DMS114 treated with DMSO at 0.1 percent for 48 hours (cell line): ENCODE results near the gene EIF4G2.

Experiments
- DNase-seq: peaks from one replicate; lab custom pipeline; 2025; ENCODE audit not compliant: unreplicated experiment; lab: John Stamatoyannopoulos, UW

EIF4G2 gene

DNA sequence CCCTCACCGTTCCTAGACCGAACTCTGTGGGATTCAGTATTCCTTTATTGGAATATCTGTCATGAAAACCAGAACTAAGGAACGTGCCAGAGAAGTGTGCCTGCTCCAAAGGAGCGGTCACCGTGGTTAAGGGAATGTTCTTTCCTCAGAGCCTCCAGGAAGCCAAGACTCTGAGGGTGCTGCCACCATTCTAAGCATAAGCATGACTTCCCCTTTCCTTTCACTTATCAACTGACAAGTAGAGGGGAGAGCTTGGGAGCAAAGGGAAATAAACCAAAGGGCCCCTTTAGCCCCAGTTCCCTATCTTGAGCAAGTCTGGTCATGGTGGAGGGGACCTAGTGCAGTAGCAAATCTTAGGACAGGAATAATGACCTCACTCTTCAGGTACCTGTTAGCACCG is 30.9 kb downstream of the EIF4G2 start:
- DNase-seq: no peak

DNA sequence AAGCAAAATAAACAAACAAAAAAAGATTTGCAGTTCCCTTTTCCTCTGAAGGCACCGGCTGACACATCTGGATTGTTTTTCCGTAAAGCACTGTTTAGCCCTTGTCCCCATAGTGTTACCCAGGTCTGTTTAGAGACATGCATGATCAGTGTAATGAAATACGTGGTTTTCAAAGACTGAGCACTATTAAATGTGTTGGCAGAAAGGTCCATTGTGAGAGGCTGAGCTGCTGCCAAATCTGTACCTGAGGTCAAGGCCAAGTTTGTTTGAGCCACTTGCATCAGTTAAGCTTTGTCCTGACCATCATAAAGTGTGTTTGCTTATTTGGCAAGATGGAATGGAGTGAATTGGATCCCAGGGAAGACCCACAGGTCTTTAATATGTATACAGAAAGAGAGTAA is 31.3 kb downstream of the EIF4G2 start:
- no peak for DNase-seq

DNA sequence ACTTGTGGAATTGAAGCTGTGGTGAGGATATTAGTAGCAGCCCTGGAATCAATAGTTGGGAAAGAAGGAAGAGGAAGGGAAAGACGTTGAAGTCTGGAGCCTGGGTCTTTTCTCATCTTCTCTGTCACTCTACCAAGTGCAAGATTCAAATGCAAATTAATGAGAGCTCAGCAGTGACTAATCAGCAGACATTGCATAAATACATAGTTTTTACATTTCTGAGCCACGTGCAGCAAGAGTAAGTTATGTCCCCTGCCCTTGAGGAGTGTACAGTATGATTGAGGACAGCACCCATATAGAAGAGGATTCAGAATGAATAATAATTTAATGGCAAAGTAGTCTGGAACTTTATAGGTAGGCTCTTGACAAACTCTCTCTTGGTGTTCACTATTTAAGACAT is 33.9 kb downstream of the EIF4G2 start:
- DNase-seq: no peak

DNA sequence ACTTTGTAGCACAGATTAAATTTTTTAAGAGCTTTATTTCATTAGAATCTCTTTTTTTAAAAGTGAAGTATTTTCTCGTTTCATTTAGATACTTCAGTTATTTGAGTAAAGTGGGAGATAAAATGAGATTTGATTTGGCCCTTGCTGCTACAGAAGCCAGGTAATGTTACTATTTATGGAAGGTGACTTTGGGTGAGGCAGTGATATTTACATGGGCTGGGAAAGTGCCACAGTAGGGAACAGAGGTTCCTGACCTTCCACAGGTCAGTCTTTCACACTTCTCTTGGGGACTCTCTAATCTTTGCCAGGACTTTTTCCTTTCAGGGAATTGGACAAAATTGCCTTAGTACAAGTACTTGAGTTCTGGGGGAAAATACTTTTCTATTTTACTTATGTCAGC is 37.3 kb downstream of the EIF4G2 start:
- DNase-seq: no peak

DNA sequence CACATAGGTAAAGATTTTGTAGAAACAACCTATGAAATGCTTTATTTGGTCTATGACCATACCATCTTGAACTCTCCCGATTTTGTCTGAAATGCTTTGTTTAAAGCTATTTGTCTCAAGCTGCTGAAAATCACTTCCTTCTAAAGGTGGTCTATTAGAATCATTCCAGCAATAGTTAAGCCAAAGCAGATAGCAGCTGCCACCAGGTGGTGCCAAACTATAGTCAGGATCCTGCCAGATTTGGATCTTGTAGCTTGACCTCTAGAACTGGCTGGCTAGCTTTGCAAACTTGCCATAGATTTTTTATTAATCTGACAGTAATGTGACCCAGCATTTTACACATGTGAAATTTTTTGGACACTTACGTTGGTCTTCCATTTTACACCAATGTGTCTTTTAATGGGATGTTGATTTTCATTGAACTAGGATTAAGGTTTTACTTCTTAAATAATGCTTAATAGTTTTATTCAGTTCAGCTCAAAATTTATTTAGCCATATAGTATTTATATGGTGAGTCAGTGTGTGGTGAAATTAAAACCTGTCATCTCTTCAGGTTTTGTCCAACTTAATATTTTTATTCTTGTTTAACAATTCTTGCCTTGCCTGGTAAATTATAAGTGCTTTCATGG is 38.0 kb downstream of the EIF4G2 start:
- peak; percentile 14 for DNase-seq

DNA sequence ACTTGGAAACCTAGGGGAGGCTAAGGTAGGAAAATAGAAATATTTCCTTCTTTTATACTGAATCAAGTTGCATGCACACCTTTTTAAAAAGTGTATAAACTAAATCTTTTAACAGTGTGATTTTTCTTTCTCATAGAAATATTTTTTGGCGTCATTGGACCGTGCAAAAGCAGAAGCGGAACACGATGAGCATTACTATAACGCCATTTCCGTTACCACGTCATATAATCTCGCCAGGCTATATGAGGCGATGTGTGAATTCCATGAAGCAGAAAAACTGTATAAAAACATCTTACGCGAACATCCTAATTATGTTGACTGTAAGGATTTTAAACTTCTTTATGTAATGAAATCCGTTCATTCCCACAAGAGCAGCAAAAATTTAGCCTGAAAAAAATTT is 44.3 kb downstream of the EIF4G2 start:
- DNase-seq: no peak

DNA sequence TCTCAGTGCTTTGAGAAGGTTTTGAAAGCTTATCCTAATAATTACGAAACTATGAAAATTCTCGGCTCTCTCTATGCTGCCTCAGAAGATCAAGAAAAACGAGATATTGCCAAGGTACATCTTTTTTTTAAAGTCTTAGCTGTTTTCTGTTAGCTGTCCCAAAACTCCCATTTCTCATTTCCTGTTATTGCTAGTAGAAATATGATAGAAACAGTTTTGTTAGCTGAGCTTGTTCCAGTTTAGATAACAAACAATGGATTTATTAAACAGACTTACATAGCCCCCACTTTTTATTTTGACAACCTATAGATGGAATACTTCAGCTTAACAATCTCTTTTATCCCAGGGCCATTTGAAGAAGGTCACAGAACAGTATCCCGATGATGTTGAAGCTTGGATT is 45.0 kb downstream of the EIF4G2 start:
- DNase-seq: no peak

DNA sequence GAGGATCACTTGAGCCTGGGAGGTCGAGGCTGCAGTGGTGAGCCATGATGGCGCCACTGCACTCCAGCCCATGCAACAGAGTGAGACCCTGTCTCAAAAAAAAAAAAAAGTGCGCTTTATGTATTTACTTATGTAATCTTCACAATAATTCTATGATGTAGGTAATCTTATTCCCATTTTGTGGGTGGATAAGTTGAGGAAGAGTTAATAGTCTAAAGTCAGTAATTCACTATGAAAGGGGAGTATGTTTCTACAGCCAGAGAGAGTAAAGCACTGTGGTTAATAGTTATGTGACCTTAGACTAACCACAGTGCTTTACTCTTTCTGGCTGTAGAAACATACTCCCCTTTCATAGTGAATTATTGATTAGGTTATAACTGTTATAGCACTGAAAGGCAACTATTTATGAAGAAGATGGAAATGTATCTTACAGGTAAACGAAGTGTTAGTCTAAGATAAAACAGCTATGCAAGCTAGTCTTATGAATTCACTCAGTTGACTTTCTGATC is 45.8 kb downstream of the EIF4G2 start:
- DNase-seq: no peak

DNA sequence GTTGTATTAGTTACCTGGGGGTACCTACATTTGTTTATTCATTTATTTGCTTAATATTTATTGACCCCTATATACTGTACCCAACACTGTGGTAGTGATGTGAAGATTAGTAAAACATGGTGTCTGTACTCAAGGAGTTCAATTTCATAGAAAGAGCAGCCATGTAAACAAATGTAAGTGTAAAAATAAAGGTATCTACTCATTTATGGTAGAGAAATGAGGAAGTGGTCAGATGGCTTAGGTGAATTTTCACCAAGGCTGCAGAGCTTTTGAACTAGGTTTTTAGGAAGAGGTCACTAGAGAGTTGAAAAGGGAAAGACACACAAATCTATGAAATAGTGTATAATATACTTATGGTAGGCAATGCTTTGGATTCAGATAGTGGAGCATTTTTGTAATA is 46.5 kb downstream of the EIF4G2 start:
- DNase-seq: no peak

DNA sequence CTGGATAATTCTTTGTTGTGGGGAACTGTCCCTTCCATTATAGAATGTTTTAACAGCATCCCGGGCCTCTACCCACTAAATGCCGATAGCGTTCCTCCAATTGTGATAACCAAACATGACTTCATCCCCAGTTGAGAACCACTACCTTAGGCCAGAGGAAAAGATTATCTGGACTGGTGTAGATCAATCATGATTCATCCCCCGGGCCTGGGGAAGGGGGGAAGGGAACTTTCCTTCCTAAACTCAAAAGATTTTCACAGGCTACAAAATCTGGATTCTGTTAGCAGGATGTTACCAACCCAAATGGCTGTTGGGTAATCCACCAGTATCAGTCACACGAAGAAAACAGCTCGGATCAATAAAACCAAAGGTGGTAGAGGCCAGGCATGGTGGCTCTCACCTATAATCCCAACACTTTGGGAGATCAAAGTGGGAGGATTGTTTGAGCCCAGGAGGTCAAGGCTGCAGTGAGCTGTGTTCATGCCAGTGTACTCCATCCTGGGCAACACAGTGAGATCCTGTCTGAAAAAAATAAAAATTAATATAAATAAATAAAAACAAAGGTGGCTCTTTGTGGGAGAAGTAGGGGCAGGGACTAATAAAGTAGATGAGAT is 47.5 kb downstream of the EIF4G2 start:
- DNase-seq: no peak

DNA sequence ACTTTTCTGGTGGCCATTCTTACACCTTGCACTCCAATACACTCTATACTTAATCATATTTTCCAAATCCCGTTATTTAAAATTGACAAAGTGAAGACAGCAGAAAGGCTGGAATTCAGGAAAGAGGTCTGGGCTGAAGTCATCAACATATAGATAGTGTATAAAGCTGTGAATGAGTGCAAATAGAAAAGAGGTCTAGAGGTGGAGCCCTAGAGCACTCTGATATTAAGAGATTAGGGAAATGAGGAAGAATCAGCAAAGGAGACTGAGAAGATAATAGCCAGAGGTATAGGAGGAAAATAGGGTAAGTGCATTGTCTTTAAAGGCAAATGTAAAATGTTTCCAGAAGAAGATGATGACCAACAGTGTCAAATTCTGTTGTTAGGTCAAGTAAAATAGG is 49.8 kb downstream of the EIF4G2 start:
- DNase-seq: no peak

DNA sequence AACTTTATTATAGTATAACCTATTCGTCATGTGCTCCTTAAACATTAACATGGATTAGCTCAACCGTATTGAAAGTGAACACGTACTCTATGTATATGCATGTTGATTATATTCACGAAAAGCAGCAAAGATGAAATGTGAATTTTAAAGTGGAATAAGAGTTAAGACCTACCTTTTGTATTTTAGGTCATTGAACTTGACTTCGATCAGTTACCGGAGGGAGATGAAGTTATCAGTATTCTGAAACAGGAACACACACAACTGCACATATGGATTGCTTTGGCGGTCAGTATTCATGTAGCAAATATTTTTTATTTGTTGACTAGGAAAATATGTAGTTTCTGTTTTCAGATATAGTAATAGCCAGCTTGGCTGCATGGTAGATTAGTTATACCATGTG is 56.2 kb downstream of the EIF4G2 start:
- DNase-seq: no peak

DNA sequence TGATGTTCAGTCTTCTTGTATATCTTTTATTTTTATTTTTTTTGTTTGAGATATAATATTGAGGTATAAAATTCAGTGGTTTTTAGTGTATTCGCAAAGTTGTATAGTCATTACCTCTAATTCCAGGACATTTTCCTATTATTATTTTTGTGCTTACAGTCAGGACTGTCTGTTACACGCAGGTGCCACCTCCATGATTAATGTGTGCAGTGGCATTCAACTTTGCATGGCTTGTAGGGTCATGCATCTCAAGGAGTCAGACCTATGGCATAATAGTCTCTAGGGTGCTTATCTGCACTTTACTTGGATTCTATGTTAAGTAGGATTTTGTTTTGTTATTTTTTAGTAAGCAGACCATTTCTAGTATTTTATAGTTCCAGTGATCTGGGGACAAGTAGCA is 56.7 kb downstream of the EIF4G2 start:
- no peak for DNase-seq

DNA sequence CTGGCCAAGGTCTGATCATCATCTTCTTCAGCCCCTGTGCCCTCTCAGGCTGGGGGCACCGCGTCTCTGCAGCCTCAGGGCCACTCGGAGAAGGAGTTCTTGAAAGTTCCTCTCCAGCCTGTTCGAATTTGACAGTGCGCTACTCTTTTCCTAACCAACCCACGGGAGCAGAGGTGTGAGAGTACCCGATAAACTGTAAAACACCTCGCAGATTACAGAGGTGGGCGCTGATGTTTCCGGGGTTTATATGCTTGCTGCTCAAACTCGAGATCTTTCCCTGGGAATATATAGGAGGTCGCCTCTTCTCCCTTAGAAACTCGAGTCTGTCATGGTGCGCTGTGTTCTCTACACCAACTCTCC is 57.2 kb downstream of the EIF4G2 start:
- DNase-seq: no peak

DNA sequence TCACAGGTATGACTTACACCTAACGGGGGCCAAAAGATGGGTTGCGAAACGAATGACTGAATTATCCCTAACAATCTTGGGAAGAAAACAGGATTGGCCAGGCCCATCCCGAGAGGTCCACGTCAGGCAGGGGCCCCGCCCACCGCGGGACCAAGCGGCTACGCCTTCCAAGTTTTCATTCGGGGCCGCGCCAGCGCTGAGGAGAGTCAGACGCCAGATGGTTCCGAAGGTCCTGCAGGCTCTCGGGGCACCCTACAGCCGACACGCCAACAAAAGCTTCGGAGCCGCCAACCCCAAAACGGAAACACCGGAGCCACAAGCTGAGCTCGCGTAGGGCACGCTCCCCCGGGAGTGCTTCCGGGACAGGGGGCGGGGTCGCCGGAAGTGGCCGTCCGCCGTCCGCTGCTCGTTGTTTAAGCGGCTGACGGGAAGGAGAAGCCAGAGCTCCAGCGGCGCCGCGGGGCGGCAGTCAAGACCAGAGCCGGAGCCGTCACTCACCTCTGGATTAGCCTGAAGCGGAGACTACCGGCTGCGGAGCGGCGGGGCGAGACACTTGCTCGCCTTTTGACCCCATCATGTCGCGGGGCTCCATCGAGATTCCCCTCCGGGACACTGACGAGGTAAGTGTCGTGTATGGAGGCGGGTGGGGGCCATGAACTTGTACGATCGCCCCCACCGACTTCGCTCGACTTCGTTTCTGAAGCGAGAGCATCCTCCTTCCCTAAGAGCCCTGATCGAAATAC is 57.7 kb downstream of the EIF4G2 start, which contains the start of gene CTR9:
Gene CTR9 (plus strand): TSS at position 409 of the 743 bp plus-strand sequence. CDS start 167 bp downstream, at position 576.
- DNase-seq: peak; percentile 59

DNA sequence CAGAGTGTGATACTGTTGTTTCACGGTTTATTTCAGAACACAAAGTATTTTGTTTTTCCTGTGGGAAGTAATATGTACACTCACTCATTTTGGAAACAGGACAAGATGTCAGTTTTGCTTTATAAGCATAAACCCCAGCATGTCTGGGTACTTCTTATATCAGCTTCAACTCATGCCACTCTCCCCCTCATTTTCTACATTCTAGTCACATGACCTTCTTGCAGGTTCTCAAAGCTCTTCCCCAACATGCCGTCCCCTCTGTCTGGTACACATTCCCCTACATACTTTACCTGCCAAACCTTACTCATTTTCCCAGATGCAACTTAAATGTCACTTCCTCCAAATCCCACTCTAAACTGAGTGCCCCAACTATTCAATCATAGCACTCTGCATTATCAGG is 59.2 kb downstream of the EIF4G2 start:
- no peak for DNase-seq

DNA sequence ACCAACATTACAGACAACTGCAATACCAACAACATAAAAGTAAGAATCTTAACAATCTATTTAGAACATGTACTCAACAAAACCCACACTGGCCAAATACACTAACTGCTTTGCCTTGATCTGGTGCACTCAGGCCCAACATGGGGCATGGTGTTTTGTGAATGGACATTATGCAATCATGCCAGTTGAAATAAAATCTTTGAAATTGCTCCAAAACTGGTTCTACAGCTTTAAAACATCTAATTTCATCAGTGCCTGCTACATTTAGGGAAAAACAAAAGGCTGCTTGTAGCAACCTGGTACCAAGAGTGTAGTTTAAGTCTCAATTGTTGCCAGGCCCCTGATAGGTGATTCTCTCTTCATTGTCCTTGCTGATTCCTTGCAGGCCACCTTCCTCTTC is 61.0 kb downstream of the EIF4G2 start:
- DNase-seq: no peak
